ENCODE data around the gene NT5DC1.

NT5DC1 gene

GRCh38 chr6:116246089-116246488 lies 145.4 kb downstream of the NT5DC1 start:
- no peak for DNase-seq (ENCODE audit: low read depth)

- DNase-seq (ENCODE audit: low read depth): no peak
Observed at GRCh38 chr6:116247285-116247684, 146.6 kb downstream of the NT5DC1 start.

GRCh38 chr6:116248577-116248976 lies 147.9 kb downstream of the NT5DC1 start:
- no peak for DNase-seq (ENCODE audit: low read depth)

- DNase-seq (ENCODE audit: low read depth): no peak
Observed at GRCh38 chr6:116251568-116252384, 151.1 kb downstream of the NT5DC1 start.

- no peak for DNase-seq (ENCODE audit: low read depth)
Observed at GRCh38 chr6:116253188-116253504, 152.5 kb downstream of the NT5DC1 start.

GRCh38 chr6:116253505-116254296 lies 153.0 kb downstream of the NT5DC1 start, which contains the start of gene TSPYL4:
TSS of gene TSPYL4 (minus strand) at chr6:116254075. CDS start at chr6:116254008, 67 bp downstream.
- DNase-seq (ENCODE audit: low read depth): peak; percentile 80

GRCh38 chr6:116254297-116255056 lies 153.8 kb downstream of the NT5DC1 start:
- DNase-seq (ENCODE audit: low read depth): no peak

- DNase-seq (ENCODE audit: low read depth): no peak
Observed at GRCh38 chr6:116255246-116255800, 154.7 kb downstream of the NT5DC1 start.

GRCh38 chr6:116256694-116257093 lies 156.0 kb downstream of the NT5DC1 start:
- DNase-seq (ENCODE audit: low read depth): no peak

GRCh38 chr6:116258520-116258919 lies 157.9 kb downstream of the NT5DC1 start:
- DNase-seq (ENCODE audit: low read depth): no peak

GRCh38 chr6:116263353-116263752 lies 162.7 kb downstream of the NT5DC1 start:
- DNase-seq (ENCODE audit: low read depth): no peak

- DNase-seq (ENCODE audit: low read depth): no peak
Observed at GRCh38 chr6:116265041-116265829, 164.6 kb downstream of the NT5DC1 start.

GRCh38 chr6:116266803-116267202 lies 166.2 kb downstream of the NT5DC1 start:
- no peak for DNase-seq (ENCODE audit: low read depth)

- DNase-seq (ENCODE audit: low read depth): no peak
Observed at GRCh38 chr6:116267836-116268588, 167.4 kb downstream of the NT5DC1 start.

- no peak for DNase-seq (ENCODE audit: low read depth)
Observed at GRCh38 chr6:116268589-116269293, 168.1 kb downstream of the NT5DC1 start.

- DNase-seq (ENCODE audit: low read depth): no peak
Observed at GRCh38 chr6:116271149-116271708, 170.6 kb downstream of the NT5DC1 start.

GRCh38 chr6:116277124-116277523 lies 176.5 kb downstream of the NT5DC1 start:
- DNase-seq (ENCODE audit: low read depth): no peak

GRCh38 chr6:116278481-116278829 lies 177.8 kb downstream of the NT5DC1 start:
- no peak for DNase-seq (ENCODE audit: low read depth)

GRCh38 chr6:116278854-116279231 lies 178.2 kb downstream of the NT5DC1 start:
- no peak for DNase-seq (ENCODE audit: low read depth)

Data from activated T-helper 1 cell treated with Interleukin-2 at 50 U/mL for 16 hours (primary cell).